Thymus (tissue), 11 donors: ENCODE results near the gene KLHL18. TPM values are rescaled to one million over a fixed set of nuclear protein-coding genes. Genes with fewer than 3 reads are reported as not detected.
"Not testable (repeated sequence)": the region's sequence is repeated elsewhere in the genome, so short reads cannot be mapped to it uniquely, and the experiment has no call there.

ENCODE experiments used
- DNase-seq, 9 donors: peaks; one replicate each; pipeline ENCODE4 v3.0.0-alpha.2; 2013; ENCODE audit warnings: low spot score in 9 of 9, low read depth in 6 of 9, missing footprints in 1 of 9
- H3K27ac ChIP-seq, 2 donors: one replicate each; pipeline ENCODE4 v1.5.1; 2013; ENCODE audit warnings: control low read depth in 1 of 2, low read depth in 1 of 2, low read length in 1 of 2, mild to moderate bottlenecking in 1 of 2, moderate library complexity in 1 of 2
- H3K27me3 ChIP-seq, 2 donors: one replicate each; pipeline ENCODE4 v1.5.1; 2013; ENCODE audit warnings: low read length in 1 of 2; ENCODE audit not compliant: control insufficient read depth in 2 of 2, insufficient read depth in 1 of 2
- H3K36me3 ChIP-seq, 2 donors: one replicate each; pipeline ENCODE4 v1.5.1; 2013; ENCODE audit warnings: low read length in 1 of 2, mild to moderate bottlenecking in 1 of 2, moderate library complexity in 1 of 2; ENCODE audit not compliant: control insufficient read depth in 2 of 2, insufficient read depth in 2 of 2
- H3K4me1 ChIP-seq, 2 donors: one replicate each; pipeline ENCODE4 v1.5.1; 2013; ENCODE audit warnings: low read length in 2 of 2; ENCODE audit not compliant: control insufficient read depth in 2 of 2, insufficient read depth in 2 of 2
- H3K4me3 ChIP-seq, 2 donors: one replicate each; pipeline ENCODE4 v1.5.1; 2013; ENCODE audit warnings: low read length in 2 of 2, control low read depth in 1 of 2, mild to moderate bottlenecking in 1 of 2
- H3K9me3 ChIP-seq, 2 donors: one replicate each; pipeline ENCODE4 v1.5.1; 2013; ENCODE audit warnings: low read length in 1 of 2, mild to moderate bottlenecking in 1 of 2; ENCODE audit not compliant: control insufficient read depth in 2 of 2, insufficient read depth in 1 of 2
- WGBS: extraction: QIAGEN DNeasy Blood & Tissue Kit; methylation state at CpG from one replicate; pipeline ENCODE4 v1.1.7; 2013; 5-methylcytosine and 5-hydroxymethylcytosine counted together
- polyA plus RNA-seq: library from polyadenylated mRNA; stranded (reverse); fragments of 200-250 nt; gene quantifications from one replicate; pipeline ENCODE4 v1.2.3, GENCODE V29; 2013
- total RNA-seq: library from RNA; stranded (reverse); fragments of 120-200 nt; gene quantifications from one replicate; pipeline ENCODE4 v1.2.4, GENCODE V29; 2013
- donor health status: healthy.

Gene KLHL18
- total and polyA plus RNA-seq, 2 donors = 8.0 to 11.5 TPM

DNA sequence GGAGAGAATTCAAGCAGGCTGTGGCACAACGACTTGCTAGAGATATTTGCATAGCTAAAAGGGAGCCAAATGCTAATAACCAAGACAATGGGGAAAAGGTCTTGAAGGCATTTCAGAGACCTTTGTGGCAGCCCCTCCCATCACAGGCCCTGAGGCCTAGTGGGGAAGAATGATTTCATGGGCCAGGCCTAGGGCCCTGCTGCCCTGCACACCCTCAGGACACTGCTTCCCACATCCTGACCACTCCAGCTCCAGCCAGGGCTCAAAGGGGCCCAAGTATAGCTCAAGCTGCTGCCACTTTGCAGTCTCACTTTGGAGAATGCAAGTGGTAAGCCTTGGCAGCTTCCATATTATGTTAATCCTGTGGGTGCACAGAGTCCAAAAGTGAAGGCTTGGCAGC lies 76.6 kb downstream of the KLHL18 start:
- WGBS = 91% methylated on average over 1 of the region's 1 CpG
- Histone ChIP-seq H3K27me3 (no peaks in the 10 kb centered on the region), H3K4me1 (peaks cover 0 to 4% of the 10 kb centered on the region in 2 donors), H3K4me3 (no peak overlapping the region), H3K9me3 (peaks cover 1 to 32% of the 10 kb centered on the region in 2 donors), H3K27ac (no peak overlapping the region), H3K36me3 (no peaks in the 10 kb centered on the region)
- DNase-seq = no peak

DNA sequence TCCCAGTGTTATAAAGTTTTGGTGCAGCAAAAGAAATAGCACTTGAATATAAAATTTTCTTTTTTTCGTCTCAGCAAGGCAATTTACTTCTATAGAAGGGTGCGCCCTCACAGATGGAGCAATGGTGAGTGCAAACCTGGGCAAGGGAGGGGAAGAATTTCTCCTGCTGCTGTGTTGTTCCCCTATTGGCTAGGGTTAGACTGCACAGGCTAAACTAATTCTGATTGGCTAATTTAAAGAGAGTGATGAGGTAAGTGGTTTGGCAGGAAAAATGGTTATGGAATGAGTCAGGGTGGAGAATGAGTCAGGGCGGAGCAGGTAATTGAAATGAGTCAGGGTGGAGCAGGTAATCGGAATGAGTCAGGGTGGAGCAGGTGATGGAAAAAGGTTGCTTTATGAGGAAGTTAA lies 77.4 kb downstream of the KLHL18 start:
- H3K9me3 ChIP-seq = peaks cover 1 to 32% of the 10 kb centered on the region in 2 donors
- not testable (repeated sequence) for H3K27ac ChIP-seq, H3K36me3 ChIP-seq, H3K27me3 ChIP-seq, H3K4me3 ChIP-seq, H3K4me1 ChIP-seq, DNase-seq
- WGBS = 97% methylated on average over 4 of the region's 4 CpGs

DNA sequence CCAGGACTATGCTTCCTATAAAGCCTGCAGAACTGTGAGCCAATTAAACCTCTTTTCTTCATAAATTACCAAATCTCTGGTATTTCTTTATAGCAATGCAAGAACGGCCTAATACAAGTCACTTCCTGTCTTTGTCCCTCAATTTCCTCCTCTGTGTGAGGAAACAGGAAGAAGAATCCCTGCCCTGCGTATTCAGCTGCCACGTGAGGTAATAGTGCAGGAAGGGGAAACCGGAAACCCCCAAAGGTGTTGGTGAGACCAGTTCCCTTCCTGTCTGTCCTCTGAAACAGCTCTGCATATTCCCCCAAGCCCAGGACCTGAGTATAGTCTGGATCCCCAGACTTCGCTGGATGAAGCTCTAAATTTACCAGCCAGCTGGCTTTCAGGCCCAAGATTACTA lies 80.0 kb downstream of the KLHL18 start:
- Histone ChIP-seq H3K9me3 (peaks cover 1 to 22% of the 10 kb centered on the region in 2 donors), H3K27me3 (no peaks in the 10 kb centered on the region), H3K4me1 (peaks cover 0 to 4% of the 10 kb centered on the region in 2 donors), H3K27ac (no peak overlapping the region), H3K36me3 (no peaks in the 10 kb centered on the region), H3K4me3 (no peak overlapping the region)
- 77% methylated on average over 5 of the region's 5 CpGs for WGBS
- DNase-seq = peak in 1 of 9 donors; percentile 19

DNA sequence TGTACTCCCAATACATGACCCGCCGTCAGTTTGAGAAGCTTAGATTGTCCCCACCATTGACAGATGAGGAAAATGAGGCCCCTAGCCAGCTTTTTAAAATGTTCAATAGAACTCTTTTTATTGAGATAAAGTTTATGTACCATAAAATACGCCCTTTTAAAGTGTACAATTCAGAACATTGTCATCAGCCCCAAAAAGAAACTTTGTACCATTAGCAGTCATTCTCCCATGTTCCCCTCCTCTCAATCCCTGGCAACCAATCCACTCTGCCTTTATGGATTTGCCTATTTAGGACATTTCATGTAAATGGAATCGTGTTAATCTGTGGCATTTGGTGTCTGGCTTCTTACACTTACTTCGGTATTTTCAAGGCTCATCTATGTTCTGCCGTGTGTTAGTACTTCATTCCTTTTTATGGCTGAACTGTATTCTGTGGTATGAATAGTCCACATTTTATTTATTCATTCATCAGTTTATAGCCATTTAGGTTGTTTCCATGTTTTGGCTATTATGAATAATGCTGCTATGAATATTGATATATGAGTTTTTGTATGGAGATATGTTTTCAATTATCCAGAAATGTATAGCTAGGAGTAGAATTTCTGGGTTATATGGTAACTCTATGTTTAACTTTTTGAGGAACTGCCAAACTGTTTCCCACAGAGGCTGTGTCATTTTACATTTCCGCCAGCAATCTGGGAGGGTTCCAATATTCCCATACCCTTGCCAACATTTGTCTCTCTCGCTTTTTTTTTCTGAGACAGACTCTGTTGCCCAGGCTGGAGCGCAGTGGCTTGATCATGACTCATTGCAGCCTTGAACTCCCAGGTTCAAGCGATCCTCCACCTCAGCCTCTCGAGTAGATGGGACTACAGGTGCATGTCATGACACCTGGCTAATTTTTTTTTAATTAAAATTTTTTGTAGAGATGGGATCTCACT lies 82.7 kb downstream of the KLHL18 start:
- Histone ChIP-seq H3K27me3 (no peaks in the 10 kb centered on the region), H3K27ac (no peak overlapping the region), H3K4me3 (no peak overlapping the region), H3K36me3 (no peaks in the 10 kb centered on the region), H3K4me1 (peaks cover 0 to 4% of the 10 kb centered on the region in 2 donors), H3K9me3 (peaks cover 0 to 9% of the 10 kb centered on the region in 2 donors)
- 93% methylated on average over 11 of the region's 11 CpGs for WGBS
- DNase-seq = no peak

DNA sequence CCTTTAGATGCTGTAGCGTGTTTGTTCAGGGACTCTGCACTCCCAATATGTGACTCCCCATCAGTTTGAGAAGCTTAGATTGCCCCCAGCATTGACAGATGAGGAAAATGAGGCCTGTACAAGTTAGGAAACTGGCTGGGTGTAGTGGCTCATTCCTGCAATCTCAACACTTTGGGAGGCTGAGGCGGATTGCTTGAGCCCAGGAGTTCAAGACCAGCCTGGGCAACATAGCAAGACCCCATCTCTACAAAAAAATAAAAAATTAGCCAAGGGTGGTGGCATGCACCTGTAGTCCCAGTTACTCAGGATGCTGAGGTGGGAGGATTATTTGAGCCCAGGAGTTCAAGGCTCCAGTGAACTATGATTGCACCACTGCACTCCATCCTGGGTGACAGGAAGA lies 84.1 kb downstream of the KLHL18 start:
- peaks cover 0 to 4% of the 10 kb centered on the region in 2 donors for H3K4me1 ChIP-seq
- no peak for DNase-seq
- WGBS = over 99% methylated on average over 2 of the region's 2 CpGs
- H3K27ac ChIP-seq = no peak overlapping the region
- H3K36me3 ChIP-seq = no peaks in the 10 kb centered on the region
- H3K4me3 ChIP-seq = no peak overlapping the region
- peaks cover 0 to 8% of the 10 kb centered on the region in 2 donors for H3K9me3 ChIP-seq
- no peaks in the 10 kb centered on the region for H3K27me3 ChIP-seq

DNA sequence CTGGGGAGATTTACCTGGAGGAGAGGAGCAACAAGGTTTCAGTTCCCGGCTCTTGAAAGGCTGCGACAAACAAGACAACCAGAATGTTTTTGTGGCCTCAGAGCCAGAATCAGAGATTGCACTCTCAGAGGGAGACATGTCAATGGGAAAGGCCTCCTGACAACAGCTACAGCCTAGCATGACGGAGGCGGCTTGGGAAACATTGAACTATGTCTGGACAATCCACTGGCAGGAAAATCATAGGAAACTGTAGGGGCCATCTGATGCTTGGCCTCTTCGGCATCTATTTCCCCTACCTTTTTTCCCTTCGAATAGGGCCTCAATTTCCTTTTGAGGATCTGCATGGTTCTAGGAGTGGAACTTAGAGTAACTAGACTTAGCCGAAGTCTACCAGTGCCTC lies 84.9 kb downstream of the KLHL18 start:
- WGBS = 95% methylated on average over 7 of the region's 7 CpGs
- no peaks in the 10 kb centered on the region for H3K27me3 ChIP-seq
- peaks cover 0 to 4% of the 10 kb centered on the region in 2 donors for H3K9me3 ChIP-seq
- no peak overlapping the region for H3K27ac ChIP-seq
- DNase-seq = no peak
- peaks cover 0 to 2% of the 10 kb centered on the region in 2 donors for H3K4me1 ChIP-seq
- H3K4me3 ChIP-seq = no peak overlapping the region
- no peaks in the 10 kb centered on the region for H3K36me3 ChIP-seq

DNA sequence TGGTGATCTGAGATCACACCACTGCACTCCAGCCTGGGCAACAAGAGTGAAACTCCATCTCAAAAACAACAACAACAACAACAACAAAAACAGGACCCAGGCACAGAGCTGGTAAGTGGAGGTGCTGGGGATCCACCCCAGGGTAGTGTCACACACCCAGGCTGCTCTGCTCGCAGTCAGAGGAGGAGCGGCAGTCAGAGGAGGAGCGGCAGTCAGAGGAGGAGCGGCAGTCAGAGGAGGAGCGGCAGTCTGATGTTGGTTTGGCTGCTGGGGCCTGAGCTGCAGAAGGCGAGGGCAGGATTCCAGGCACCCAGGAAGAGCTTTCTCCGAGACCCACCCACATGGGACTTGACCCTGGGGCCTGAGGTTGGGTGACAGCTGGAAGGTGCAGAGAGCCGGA lies 87.3 kb downstream of the KLHL18 start:
- H3K4me1 ChIP-seq, H3K9me3 ChIP-seq, DNase-seq, H3K27ac ChIP-seq, H3K27me3 ChIP-seq, H3K36me3 ChIP-seq, H3K4me3 ChIP-seq: not testable (repeated sequence)
- WGBS = 96% methylated on average over 8 of the region's 8 CpGs

DNA sequence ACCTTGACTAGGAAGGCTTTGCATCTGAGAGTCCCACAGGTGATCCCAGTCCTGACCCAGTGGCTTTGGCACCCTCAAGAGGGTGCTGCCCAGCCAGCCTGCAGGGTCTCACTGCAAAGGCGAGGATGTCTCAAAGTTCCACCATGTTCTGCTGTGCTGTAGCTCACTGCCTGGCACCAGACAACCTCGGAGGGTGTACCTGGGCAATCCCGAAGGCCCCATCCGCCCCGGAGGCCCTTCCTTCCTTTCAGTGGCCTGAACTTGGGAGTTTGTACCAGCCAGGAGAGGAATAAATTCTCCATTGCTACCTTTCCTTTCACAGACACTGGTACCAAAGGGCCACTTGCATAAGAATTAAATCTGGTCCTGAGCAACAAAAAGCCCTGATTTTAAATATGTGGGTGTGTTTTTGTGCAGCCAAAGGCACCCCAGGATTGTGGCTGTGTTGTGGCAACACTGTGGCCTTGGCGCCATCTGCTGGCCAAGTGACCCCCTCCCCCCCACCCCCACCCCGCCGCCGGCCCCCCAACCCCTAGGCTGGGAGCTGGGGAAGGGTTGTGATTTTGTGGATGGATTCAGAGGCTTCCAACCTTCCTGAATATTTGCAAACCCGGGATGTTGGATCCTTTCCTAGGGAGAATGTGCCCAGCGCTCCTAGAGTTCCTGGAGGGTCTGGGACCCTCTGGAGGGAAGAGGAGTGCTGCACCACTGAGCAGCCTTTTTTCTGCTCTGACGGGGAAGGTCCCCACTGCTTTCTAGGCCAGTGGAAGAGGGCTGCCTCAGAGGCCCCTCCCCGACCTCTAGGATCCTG lies 88.3 kb downstream of the KLHL18 start:
- H3K27me3 ChIP-seq = no peaks in the 10 kb centered on the region
- no peaks in the 10 kb centered on the region for H3K4me1 ChIP-seq
- no peak overlapping the region for H3K27ac ChIP-seq
- 47% methylated on average over 13 of the region's 13 CpGs for WGBS
- no peaks in the 10 kb centered on the region for H3K36me3 ChIP-seq
- peak in 2 of 9 donors; percentile 21 to 23 for DNase-seq
- no peaks in the 10 kb centered on the region for H3K9me3 ChIP-seq
- H3K4me3 ChIP-seq = no peak overlapping the region

DNA sequence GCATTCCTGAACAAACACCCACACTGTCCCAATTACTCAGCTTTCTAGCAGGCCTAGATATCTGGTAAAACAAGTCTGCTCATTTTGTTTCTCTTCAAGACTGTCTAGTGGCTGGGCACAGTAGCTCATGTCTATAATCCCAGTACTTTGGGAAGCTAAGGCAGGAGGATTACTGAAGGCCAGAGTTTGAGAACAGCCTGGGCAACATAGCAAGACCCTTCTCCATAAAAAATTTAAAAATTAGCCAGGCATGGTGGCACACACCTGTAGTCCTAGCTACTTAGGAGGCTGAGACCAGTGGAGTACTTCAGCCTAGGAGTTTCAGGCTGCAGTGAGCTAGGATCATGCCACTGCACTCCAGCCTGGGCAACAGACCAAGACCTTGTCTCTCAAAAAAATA lies 91.8 kb downstream of the KLHL18 start:
- peaks cover 0 to 4% of the 10 kb centered on the region in 2 donors for H3K4me1 ChIP-seq
- no peaks in the 10 kb centered on the region for H3K27me3 ChIP-seq
- no peaks in the 10 kb centered on the region for H3K36me3 ChIP-seq
- H3K4me3 ChIP-seq = no peak overlapping the region
- no peak overlapping the region for H3K27ac ChIP-seq
- H3K9me3 ChIP-seq = no peaks in the 10 kb centered on the region
- no peak for DNase-seq
